Activated naive CD8-positive, alpha-beta T cell (primary cell): Measurements from ENCODE around the gene RAET1G.
A peak's percentile ranks its signal among the peaks of the same experiment; 100 is the strongest.
"Not testable (repeated sequence)": the region's sequence is repeated elsewhere in the genome, so short reads cannot be mapped to it uniquely, and the experiment has no call there.

Experiments used
- H3K27ac Mint-ChIP-seq: one replicate; pipeline ENCODE4 v1.8.0; 2021; ENCODE audit warnings: mixed read lengths
- H3K27me3 Mint-ChIP-seq: one replicate; pipeline ENCODE4 v1.8.0; 2021; ENCODE audit warnings: mixed read lengths
- H3K36me3 Mint-ChIP-seq: one replicate; pipeline ENCODE4 v1.8.0; 2021; ENCODE audit warnings: mixed read lengths
- H3K4me1 Mint-ChIP-seq: one replicate; pipeline ENCODE4 v1.8.0; 2021; ENCODE audit warnings: low read depth, mixed read lengths
- H3K4me3 Mint-ChIP-seq: one replicate; pipeline ENCODE4 v1.8.0; 2021; ENCODE audit warnings: mild to moderate bottlenecking, mixed read lengths
- H3K9me3 Mint-ChIP-seq: one replicate; pipeline ENCODE4 v1.8.0; 2021; ENCODE audit warnings: low read depth, mixed read lengths

RAET1G gene

DNA sequence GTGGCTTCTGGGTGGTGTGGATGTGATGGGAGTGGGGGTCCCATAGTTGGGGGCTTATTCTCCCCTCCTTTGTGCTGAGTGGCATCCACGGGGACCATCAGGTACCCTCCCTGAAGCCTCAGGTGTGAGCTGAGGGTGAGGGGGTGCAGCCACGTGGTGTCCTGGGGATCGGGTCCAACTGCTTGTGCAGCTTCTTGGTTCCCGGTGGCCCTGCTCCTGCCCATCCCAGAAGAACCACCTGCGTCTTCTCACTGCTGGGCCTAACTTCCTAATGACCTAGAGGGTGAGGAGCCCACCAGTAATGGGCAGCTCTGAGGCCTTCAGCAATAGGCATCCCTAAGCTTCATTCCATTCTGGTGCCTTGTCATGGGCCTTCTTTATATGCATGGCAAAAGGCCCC lies 20.4 kb upstream of the RAET1G start:
- H3K36me3 Mint-ChIP-seq, H3K9me3 Mint-ChIP-seq, H3K27ac Mint-ChIP-seq: not testable (repeated sequence)
- H3K4me1 Mint-ChIP-seq: peaks cover 29% of the 10 kb centered on the region
- H3K27me3 Mint-ChIP-seq: peaks cover 21% of the 10 kb centered on the region
- peak overlapping the region; percentile 96 for H3K4me3 Mint-ChIP-seq

DNA sequence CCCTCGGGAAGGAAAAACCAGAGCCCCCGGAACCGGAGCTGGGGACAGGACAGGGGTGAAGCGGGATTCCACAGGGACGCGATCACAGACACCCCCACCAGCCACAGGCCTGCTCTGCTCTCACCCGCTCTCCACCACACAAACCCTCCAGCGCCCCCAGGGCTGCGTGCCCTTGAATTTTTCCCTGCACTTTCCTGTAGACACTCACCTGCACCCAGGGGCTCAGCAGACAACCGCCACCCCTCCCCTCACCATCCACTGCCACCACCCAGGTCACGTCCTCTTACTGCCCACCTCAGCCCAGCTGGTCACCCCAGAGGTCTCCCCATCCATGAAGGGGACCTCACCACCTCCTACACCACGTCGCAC lies 19.5 kb upstream of the RAET1G start:
- Mint-ChIP-seq H3K27ac (no peak overlapping the region), H3K4me1 (peaks cover 33% of the 10 kb centered on the region), H3K27me3 (peaks cover 19% of the 10 kb centered on the region), H3K36me3 (no peaks in the 10 kb centered on the region), H3K9me3 (no peaks in the 10 kb centered on the region), H3K4me3 (peak overlapping the region; percentile 96)

DNA sequence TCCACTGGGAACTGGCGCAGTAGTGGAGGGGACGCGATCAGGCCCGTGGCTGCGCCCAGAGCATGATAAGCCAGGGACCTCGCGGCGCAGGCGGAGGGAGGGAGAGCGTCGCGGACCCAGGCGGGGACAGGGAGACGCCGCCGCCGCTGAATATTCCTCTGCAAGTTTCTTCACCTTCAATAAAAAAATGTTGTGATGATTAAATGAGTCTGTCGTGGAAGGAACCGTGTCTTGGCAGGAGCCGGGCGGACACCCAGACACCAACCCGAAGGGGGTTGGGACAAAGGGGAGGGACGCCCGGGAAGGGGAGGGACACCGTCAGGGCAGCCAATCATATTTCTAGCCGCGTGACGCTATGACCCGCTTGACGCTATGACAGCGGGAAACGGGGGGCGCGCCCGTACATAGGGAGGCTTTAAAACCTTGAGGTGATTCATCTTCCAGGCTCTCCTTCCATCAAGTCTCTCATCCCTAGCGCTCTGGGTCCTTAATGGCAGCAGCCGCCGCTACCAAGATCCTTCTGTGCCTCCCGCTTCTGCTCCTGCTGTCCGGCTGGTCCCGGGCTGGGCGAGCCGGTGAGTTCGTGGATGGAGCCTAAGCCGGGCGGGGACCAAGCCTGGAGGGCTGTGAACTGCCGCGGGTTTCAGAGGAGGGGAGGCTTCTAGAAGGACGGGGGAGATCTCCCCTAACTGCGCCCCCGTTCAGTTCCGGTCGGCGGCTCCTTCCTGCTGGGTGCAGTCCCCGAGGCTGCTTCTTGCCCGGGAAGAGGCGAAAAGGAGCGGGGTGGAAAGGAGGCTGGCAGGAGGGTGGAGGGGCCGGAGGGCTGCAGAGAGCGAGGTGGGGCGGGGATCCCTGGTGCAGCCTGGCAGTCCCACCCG lies 18.9 kb upstream of the RAET1G start, which contains the start of gene ULBP2:
TSS of gene ULBP2 (plus strand) at position 432 of the 878 bp plus-strand sequence. CDS start at position 491, 59 bp downstream.
- H3K9me3 Mint-ChIP-seq: no peaks in the 10 kb centered on the region
- peaks cover 25% of the 10 kb centered on the region for H3K27me3 Mint-ChIP-seq
- H3K4me1 Mint-ChIP-seq: peaks cover 33% of the 10 kb centered on the region
- H3K27ac Mint-ChIP-seq: peak within 1 kb of the TSS; percentile 82
- peak within 1 kb of the TSS; percentile 96 for H3K4me3 Mint-ChIP-seq
- H3K36me3 Mint-ChIP-seq: no peaks in the 10 kb centered on the region

DNA sequence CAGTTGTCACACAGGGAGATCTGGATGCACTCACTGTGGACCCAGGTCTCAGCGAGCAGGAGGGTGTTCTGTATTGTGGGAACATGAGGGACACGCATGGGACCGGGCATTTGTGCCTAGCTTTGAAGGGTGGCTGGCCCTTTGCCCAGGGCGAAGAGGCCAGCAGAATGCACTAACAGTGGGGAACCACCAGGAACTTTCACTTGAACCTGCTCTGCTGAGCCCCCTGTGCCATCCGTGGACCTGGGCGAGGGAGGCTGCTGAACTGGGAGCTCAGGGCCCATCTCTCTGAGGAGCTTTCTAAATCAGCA lies 17.7 kb upstream of the RAET1G start:
- no peak overlapping the region for H3K27ac Mint-ChIP-seq
- no peaks in the 10 kb centered on the region for H3K36me3 Mint-ChIP-seq
- H3K4me1 Mint-ChIP-seq: peaks cover 33% of the 10 kb centered on the region
- peak overlapping the region; percentile 40 for H3K4me3 Mint-ChIP-seq
- no peaks in the 10 kb centered on the region for H3K9me3 Mint-ChIP-seq
- H3K27me3 Mint-ChIP-seq: peaks cover 31% of the 10 kb centered on the region

DNA sequence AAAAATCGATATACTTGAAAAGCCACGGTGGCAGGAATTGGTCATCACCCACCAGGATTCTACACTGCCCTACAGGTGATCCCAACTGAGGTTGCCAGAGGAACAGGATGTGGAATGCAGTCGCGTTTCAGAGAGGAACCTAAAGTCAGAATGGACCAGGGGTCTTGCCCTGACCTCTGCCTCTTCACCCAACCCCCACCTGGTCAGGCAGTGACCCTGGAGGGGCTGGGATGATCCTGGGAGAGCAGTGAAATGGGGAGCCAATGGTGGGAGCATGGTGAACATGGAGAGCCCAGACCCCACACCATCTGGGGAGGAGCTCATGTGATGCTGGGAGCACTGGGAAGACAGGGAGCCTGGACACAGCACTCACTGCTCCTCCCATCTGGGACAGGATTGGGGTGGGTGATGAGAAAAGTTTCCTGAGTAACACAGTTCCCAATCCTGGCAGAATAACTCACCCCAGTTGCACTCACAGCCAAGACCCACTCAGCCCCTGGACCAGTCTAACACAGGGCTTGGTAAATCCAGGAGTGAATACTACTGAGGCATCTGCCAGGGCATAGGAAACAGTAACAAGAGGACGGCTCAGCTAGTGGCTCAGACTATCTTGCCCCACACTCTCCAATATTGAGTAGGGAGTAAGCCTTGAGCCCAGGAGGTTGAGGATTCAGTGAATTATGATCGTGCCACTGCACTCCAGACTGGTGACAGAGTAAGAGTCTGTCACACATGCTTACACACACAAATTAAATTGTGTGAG lies 17.2 kb upstream of the RAET1G start:
- H3K4me1 Mint-ChIP-seq: peaks cover 33% of the 10 kb centered on the region
- H3K27me3 Mint-ChIP-seq: peaks cover 35% of the 10 kb centered on the region
- H3K9me3 Mint-ChIP-seq: no peaks in the 10 kb centered on the region
- no peaks in the 10 kb centered on the region for H3K36me3 Mint-ChIP-seq
- peak overlapping the region; percentile 40 for H3K4me3 Mint-ChIP-seq
- peak overlapping the region; percentile 3 for H3K27ac Mint-ChIP-seq

DNA sequence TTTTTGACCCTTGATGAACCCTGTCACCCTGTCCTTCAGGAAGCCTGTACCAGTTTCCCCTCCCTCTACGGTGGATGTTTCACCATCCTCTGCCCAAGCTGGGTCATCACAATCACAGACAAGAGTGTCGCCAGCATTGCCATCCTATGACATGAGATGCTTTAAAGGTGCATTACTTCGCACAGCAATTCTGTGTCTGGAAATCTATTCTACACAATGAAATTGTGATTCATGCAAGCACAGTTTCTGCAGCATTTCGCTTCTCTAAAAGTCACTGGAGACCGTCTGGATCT lies 16.4 kb upstream of the RAET1G start:
- Mint-ChIP-seq H3K27me3 (peaks cover 40% of the 10 kb centered on the region), H3K27ac (peak overlapping the region; percentile 48), H3K36me3 (no peaks in the 10 kb centered on the region), H3K4me1 (peaks cover 33% of the 10 kb centered on the region), H3K9me3 (no peaks in the 10 kb centered on the region), H3K4me3 (peak overlapping the region; percentile 79)

DNA sequence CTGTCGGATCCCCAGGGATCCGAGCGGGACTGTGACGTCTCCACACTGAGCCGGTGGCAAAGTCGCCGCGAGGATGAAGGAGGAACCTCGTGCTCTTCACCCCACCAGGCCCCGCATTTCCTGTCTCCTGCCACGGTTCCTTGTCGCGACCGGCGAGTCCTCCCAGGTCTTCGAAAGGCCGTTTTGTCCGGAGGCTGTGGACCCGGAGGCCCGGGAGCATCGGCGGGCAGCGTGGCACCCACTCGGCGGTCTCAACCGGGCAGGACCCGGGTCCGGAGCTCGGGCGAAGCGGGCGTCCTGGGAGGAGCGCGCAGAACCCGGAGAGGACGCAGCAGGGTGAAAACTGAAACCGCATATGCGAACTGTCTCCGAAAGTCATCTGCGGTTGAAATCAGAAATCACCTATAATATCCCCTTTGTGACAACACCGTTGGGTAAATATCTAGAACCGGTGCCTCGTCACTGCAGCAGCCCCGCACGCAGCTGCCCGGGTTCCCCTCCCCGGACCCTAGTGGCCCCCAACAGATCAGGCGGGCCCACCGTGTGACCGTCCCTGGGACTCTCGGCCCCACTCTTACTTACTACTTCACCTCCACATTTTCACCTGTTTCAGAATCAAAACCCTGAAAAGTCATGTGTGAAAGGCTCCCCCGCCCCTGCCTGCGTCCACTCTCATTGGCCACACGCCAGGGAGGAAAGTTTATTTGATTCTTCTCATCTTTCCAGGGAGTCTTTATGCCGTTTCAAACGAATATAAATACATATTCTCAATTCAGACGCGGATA lies 15.8 kb upstream of the RAET1G start:
- peak overlapping the region; percentile 79 for H3K4me3 Mint-ChIP-seq
- peak overlapping the region; percentile 48 for H3K27ac Mint-ChIP-seq
- H3K9me3 Mint-ChIP-seq: no peaks in the 10 kb centered on the region
- H3K36me3 Mint-ChIP-seq: no peaks in the 10 kb centered on the region
- H3K27me3 Mint-ChIP-seq: peaks cover 44% of the 10 kb centered on the region
- peaks cover 33% of the 10 kb centered on the region for H3K4me1 Mint-ChIP-seq

DNA sequence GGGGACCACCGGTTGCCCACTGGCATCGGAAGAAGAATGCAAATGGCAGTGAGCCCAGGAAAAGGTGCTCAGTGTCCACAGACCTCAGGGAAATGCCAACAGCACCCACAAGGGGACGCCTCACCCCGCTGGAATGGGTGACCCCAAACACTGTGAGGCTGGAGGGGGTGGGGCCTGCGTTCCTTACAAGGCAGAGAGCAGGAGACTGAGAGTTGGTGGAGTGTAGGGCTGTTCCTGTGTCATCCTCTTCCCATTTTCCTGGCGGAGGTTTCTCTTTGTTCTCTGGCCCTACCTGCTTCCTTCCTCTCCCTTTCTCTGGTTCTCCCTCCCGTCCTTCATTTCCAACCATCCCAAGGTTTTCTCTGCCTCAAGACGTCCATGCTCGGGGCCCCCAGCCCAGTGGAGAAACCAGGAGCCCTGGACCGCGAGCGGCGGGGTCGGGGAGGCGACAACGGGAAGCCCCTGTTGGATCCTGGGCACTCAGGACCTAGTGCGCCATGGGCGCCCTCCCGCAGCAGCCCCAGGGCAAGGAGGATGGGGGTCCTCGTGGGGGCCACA lies 15.2 kb upstream of the RAET1G start:
- not testable (repeated sequence) for H3K9me3 Mint-ChIP-seq, H3K27ac Mint-ChIP-seq, H3K36me3 Mint-ChIP-seq
- Mint-ChIP-seq H3K4me1 (peaks cover 33% of the 10 kb centered on the region), H3K4me3 (peak overlapping the region; percentile 79), H3K27me3 (peaks cover 50% of the 10 kb centered on the region)

DNA sequence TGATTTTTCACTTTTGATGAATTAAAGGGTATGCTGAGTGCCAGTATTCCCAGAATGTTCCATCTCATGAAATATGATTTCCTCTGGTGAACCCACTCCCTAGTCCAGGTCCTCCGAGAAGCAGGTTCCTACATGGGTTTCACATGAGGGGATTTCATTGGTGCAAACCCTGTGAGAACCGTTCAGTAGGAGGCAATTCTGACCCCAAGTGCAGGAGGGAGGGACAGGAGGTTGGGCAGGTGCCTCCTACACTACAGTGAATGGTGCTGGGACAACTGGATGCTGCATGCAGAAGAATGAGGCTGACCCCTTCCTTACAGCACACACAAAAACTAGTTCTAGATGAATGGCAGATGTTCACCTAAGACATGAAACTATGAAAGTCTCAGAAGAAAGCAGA lies 13.8 kb upstream of the RAET1G start:
- H3K4me1 Mint-ChIP-seq: peaks cover 23% of the 10 kb centered on the region
- peak overlapping the region; percentile 18 for H3K4me3 Mint-ChIP-seq
- H3K9me3 Mint-ChIP-seq: no peaks in the 10 kb centered on the region
- no peak overlapping the region for H3K27ac Mint-ChIP-seq
- peaks cover 54% of the 10 kb centered on the region for H3K27me3 Mint-ChIP-seq
- H3K36me3 Mint-ChIP-seq: no peaks in the 10 kb centered on the region

DNA sequence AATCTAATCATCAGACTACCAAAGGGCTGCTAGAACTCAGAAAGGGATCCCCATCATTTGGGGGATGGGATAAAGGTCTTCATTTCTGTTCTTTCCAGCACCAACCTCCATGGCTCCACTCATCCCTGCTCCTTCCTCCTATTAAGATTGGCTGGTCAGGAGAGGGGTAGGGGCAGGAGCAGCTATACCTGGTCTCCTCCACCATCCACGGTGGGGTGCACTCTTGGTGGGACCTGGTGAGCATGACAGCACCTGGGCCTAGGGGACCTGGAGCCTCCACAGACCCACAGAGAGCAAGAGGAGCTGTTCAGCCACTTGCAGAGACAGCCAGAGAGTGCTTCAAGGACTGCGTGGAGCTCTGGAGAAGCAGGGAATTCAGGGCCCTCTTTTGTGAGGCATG lies 12.7 kb upstream of the RAET1G start:
- Mint-ChIP-seq H3K27me3 (peaks cover 60% of the 10 kb centered on the region), H3K36me3 (no peaks in the 10 kb centered on the region), H3K9me3 (no peaks in the 10 kb centered on the region), H3K4me3 (no peak overlapping the region), H3K27ac (no peak overlapping the region), H3K4me1 (peaks cover 17% of the 10 kb centered on the region)

DNA sequence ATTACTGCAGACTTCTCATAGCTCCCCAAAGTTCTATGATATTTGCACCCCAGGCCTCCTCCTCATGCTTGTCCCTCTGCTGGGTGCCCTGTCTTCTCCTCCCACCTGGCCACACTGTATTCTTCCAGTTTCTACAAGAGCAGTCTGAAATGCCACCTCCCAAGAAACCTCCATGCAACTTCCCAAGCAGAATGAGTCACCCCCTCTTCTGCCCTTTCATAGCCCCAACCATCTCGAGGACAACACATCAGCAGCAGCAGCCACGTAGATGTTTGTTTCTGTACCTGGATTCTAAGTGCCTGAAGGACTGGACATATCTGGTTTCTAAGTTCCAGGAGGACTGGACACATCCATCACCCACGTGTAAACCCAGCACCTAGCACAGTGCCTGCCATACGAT lies 12.3 kb upstream of the RAET1G start:
- no peak overlapping the region for H3K4me3 Mint-ChIP-seq
- peaks cover 60% of the 10 kb centered on the region for H3K27me3 Mint-ChIP-seq
- no peaks in the 10 kb centered on the region for H3K36me3 Mint-ChIP-seq
- peak overlapping the region; percentile 55 for H3K27ac Mint-ChIP-seq
- no peaks in the 10 kb centered on the region for H3K9me3 Mint-ChIP-seq
- H3K4me1 Mint-ChIP-seq: peaks cover 12% of the 10 kb centered on the region

DNA sequence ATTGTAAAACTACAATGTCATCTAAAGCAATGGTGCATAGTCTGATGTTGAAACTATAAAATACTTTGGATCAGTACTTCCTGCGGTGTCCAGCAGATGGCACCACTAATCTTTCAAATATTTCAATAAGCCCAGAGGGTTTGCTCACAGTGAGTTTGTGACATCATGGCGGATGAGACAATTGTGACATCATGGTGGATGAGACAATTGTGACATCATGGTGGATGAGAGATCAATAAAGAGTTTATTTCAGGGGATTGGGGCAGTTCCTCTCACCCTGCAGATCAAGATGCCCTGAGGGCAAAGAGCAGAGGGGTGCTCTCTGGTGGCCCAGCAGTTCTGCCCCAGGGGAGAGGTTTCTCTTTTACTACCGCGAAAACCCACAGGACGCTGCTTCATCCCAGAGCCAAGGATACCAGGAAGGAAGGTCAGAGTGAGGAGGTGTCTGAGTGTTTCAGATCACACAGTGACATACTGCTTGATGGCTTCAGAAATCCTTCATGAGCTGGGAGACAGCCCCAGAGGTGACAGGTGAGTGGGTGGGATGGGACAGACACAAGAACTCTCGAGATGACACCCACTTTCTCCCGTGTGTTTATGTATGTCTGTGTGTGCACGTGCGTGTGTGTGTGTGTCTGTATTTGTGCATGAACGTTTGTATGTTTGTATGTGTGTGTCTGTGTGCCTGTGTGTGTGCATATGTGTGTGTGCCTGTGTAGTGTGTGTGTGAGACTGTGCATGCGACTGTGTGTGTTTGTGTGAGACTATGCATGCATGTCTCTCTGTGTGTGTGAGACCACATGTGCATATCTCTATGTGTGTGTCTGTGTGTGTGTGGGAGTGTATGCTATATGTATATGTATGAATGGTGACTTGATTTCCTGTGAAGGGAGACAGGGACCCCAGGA lies 11.6 kb upstream of the RAET1G start:
- Mint-ChIP-seq H3K9me3 (no peaks in the 10 kb centered on the region), H3K4me3 (no peak overlapping the region), H3K4me1 (peaks cover 11% of the 10 kb centered on the region), H3K27me3 (peaks cover 63% of the 10 kb centered on the region), H3K36me3 (no peaks in the 10 kb centered on the region), H3K27ac (no peak overlapping the region)

DNA sequence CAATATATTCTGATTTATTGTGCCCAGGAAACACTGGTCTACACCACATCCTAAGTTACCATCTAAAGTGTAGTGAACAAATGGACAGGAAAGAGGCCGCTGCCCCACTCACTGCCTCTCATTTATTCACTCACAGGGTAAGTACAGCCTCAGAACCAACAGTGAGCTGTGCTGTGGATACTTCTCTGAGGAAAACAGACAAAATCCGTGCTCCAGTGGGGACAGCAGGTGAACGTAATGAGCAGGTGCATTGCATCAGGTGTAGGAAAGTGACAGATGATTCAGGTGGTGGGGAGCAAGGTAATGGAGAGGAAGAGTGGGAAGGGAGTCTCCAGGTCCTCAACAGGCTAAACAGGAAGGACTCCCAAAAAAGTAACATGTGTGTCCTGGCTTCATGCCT lies 10.5 kb upstream of the RAET1G start:
- Mint-ChIP-seq H3K4me3 (no peak overlapping the region), H3K27me3 (peaks cover 66% of the 10 kb centered on the region), H3K36me3 (no peaks in the 10 kb centered on the region), H3K9me3 (no peaks in the 10 kb centered on the region), H3K4me1 (peaks cover 4% of the 10 kb centered on the region), H3K27ac (no peak overlapping the region)

DNA sequence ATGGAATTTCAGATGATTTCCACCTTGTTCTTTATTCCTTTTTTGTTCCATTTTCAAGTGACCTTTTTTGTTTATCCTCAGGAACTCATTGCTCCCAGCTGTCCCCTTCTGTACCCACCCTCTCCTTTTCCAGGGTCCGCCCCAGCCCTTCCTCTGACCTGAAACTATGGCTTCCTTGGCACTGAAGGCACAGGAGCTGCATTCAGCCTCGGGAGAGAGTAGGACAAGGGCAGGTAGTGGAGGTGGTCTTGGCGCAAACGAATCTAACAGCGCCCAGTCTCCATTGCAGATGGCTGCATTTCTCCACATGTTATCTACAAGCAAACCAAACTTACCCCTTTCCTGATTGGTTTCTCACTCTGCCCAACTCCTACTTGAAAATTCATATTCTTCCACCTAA lies 10.1 kb upstream of the RAET1G start:
- Mint-ChIP-seq H3K27ac (no peak overlapping the region), H3K9me3 (no peaks in the 10 kb centered on the region)

More for the DNA sequence above, 10.1 kb upstream of the RAET1G start:
- H3K36me3 Mint-ChIP-seq: no peaks in the 10 kb centered on the region
- H3K27me3 Mint-ChIP-seq: peaks cover 70% of the 10 kb centered on the region
- no peak overlapping the region for H3K4me3 Mint-ChIP-seq
- peaks cover 2% of the 10 kb centered on the region for H3K4me1 Mint-ChIP-seq
